ENCODE data around the gene CHCHD6.

- TF ChIP-seq CTCF (IDR thresholded peaks at IDR 0.05), result no peak
- no peak for TF ChIP-seq POLR2A (IDR thresholded peaks at IDR 0.05)
Measured at GRCh38 chr3:126883241-126883640, 179.2 kb downstream of the CHCHD6 start.
